SKM-1 (cell line): ENCODE data around the gene CFAP54.

Experiments
- DNase-seq: peaks from one replicate; lab custom pipeline; 2025; ENCODE audit not compliant: unreplicated experiment; lab: John Stamatoyannopoulos, UW

The CFAP54 gene

GRCh38 chr12:96879301-96879700, 389.9 kb downstream of the CFAP54 start:
- no peak for DNase-seq

DNA sequence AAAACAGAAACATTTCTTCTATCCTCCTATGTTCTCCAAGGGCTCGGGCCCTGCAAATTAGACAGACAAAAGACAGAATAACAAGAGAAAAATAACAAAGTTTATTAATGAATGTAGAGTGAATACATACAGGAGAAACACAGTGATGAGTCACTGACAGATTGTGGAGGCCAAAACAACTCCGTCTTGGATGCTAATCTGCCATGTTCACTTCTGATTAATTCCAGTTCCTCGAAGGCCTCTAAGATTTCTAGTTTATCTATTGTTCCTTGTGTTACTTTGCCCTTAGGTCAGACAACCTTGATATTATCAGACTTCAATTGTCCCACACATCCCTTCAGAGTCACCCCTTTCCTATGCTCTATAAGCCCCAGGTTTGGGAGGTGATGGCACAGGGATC, 390.8 kb downstream of the CFAP54 start:
- DNase-seq: no peak

- DNase-seq: no peak
Measured at GRCh38 chr12:96881608-96882007, 392.2 kb downstream of the CFAP54 start.

GRCh38 chr12:96882862-96883261, 393.5 kb downstream of the CFAP54 start:
- no peak for DNase-seq

DNA sequence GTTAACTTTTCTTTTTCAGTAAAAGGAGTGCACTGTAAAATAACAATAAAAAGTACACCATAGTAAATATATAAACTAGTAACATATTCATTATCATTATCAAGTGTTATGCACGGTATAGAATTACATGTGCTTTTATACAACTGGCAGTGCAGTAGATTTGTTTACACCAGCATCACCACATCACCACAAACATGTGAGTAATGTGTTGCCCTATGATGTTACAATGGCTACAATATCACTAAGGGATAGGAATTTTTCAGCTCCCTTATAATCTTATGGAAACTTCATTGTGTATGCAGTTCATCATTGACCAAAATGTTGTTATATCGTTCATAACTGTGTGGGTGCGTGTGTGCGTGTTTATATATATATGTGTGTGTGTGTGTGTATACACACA, 394.2 kb downstream of the CFAP54 start:
- no peak for DNase-seq

DNA sequence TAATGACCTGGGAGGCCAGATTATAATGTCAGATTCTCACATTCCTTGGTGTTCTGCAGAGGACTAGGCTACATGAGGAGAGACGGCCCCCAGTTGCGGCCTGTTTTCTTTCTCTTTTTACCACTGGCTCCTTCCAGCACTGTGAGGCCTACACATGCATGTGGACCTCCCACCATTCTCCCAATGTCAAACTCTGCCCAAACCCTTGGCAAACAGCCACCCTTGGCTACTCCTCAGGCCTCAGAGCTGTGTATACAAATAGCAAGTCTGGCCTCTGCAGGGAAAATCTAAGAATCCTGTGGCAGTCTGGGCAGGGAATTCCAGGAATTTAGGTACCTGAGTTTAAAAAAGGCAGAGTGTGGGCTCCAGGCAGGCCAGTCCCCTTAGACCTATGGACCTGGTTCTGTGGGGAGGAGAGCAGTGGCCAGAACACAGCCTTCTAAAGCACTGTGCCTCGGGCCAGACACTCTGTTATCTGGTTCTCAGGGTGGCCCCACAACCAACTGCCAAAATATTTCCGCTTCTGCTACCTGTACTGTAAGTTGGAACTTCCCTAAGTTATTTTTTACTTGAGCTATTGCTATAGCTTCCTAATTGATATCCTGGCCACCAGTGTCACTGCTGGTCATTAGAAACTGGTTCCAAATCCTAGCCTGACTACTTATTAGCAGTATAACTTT, 397.8 kb downstream of the CFAP54 start:
- DNase-seq: no peak

DNA sequence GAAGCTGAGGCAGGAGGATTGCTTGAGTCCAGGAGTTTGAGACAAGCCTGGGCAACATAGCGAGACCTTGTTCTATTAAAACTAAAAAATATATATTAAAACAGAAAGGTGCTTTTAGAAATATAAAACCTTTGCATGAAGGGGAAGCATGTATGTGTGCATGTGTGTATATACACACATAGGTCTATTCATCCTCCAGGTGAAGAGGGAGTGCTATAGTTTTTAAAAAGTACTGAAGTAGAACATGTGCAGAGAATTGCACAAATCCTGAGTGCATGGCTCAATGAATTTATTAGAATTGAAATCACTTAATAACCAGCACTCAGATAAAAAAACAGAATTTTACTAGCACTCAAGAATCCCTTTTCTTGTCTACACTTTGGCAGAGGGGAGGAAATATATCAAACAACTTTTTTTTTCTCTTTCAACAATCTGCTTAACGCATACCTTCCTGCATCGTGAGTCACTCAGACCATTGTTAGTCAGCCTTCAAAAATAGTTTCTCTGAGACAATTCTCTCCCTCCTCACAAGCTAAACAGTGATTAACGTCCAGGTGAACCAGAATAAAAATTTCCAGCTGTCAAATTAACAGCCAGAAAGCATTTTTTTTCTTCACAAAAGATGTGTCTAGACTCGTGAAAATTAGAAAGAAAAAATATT, 400.0 kb downstream of the CFAP54 start:
- no peak for DNase-seq

DNA sequence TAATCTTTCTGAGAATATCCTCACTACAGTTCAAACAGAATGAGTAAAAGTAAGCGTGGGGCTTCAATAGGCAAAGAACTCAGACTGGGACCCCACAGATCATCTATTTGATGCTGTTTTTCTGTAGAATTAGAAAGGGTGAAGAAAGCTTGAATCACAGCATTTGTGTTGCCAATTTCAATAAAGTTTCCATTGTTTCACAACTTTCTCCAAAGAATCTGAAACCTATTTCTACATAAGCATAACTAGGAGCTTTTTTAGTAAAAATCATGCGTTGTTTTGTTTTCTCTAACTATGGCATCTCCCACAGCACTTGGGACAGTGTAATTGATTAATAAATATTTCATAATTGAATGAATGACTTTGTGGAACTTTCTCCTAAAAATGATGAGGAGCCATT, 401.0 kb downstream of the CFAP54 start:
- no peak for DNase-seq

DNA sequence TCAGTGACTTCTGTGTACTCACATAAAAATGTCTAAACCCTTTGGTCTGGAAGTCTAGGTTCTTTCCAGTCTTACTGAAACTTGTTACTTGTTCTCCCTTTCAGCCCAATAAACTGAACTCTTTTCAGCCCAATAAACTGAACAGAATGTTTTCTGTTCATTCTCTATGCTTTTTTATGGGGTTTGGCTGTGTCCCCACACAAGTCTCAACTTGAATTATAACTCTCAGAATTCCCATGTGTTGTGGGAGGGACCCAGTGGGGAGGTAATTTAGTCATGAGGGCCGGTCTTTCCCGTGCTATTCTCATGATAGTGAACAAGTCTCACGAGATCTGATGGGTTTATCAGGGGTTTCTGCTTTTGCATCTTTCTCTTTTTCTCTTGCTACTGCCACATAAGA, 402.7 kb downstream of the CFAP54 start:
- DNase-seq: no peak

GRCh38 chr12:96897421-96897820, 408.0 kb downstream of the CFAP54 start:
- DNase-seq: no peak

DNA sequence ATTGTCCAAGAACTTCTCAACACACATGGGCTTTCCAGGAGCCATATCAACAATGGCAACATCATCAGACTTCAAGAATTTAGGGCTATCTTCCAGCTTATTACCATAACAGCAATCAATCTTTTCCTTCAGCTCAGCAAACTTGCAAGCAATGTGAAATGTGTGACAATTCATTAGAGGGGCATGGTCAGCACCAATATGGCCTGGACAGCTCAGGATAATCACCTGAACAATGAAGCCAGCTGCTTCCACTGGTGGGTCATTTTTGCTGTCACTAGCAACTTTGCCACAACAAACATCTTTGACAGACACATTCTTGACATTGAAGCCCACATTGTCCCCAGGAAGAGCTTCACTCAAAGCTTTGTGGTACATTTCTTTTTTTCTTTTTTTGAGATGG, 411.8 kb downstream of the CFAP54 start:
- no peak for DNase-seq

DNA sequence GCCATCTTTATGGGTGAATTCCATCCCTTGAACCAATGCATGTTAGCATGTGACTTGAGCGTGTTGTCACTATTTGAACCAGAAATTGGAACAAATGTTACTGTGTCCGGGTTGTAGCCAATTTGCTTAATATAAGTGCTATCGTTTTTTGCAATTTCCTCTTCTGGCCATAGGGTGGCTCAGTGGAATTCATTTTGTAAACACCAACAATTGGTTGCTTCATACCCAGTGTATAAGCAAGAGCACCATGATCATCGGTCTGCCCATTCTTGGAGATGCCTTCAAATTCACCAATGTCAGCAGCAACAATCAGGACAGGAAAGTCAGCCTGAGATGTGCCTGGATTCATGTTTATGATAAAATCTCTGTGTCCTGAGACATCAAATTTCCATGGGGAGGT, 412.7 kb downstream of the CFAP54 start:
- no peak for DNase-seq

DNA sequence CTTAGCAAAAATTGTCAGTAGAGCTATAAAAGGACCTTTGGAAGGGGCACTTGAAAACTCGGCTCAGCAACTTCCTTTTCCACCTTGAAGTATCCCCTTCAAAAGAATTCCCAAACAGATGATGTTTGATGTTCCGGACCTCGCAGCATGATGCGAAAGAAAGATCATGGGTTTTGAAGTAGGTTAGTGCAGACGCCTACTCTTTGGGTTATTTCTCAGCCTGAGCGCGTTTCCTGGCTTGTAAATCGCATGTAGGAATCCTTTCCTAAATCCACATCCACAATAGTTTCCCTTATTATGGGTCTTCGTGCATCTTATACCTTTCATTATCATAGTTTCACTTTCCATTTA, 417.1 kb downstream of the CFAP54 start:
- no peak for DNase-seq

GRCh38 chr12:96906849-96907670, 417.7 kb downstream of the CFAP54 start, which contains the start of gene NEDD1:
Gene NEDD1, plus strand, starts transcription at chr12:96907257. Its CDS starts 2,503 bp downstream, at chr12:96909760.
- DNase-seq: peak; percentile 1

DNA sequence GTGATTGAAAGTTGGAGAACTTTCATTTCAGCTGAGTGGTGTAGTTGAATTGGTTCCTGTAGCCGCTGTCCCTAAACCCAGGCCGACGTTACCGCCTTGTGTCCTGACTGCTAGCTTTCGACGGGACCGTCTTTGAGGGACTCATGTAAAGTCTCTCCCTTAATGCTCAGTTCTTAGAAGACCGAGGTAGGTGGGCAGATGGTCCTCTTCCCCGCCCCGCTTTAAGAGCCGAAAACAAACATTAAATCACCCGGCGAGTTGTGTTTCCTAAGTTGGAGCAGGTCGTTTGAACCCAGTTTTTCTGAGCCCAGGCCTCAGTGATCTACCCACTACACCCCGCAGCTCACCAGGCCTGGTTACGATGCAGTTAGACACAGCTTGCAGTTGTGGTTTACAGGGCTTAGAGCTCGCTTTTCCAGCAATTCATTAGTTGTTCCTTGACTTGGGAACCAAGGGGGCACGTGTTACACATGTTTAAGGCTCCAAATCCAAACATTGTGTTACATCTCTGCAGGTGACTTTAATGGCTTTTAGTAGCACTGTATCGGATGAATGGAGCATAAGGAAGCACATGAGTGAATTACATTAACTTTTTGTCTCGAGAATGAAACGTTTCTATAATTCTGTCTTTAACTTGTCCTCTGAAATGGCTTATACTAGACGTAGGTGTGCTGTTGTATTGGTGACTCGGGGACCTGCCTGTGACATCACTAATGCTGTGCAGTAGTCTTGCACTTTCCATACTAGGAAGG, 418.5 kb downstream of the CFAP54 start:
- no peak for DNase-seq

DNA sequence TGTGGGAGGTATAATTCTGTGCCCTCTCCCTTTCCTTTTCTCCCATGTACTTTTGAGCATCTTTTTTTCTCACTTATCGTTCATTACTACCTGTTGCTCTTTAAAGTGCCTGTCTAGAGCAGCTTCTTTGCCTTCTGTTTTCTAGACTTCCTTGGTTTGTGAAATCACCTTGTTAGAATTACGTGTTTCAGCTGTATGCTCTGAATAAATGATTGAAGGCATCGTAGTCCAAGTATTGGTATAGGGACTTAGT, 419.0 kb downstream of the CFAP54 start:
- DNase-seq: no peak

DNA sequence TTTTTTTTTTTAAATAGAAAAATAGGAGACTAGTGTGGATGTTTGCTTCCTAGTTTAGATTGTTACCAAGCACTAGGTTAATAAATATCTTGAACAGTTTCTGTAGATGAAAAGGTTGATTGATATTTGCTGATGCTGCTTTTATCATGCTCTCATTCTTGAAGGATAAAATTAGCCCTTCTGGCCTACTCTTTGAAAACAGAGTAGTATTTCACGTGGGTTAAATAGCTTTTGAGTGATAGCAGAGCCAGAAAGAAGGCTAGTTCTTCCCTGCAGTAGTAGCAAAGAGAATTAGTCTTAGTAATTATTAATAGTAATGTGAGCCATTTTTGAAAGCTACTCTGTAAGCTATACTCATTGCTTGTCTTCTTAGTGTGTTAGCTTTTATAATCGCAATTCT, 422.9 kb downstream of the CFAP54 start:
- DNase-seq: no peak

GRCh38 chr12:96912943-96913342, 423.6 kb downstream of the CFAP54 start:
- DNase-seq: no peak

DNA sequence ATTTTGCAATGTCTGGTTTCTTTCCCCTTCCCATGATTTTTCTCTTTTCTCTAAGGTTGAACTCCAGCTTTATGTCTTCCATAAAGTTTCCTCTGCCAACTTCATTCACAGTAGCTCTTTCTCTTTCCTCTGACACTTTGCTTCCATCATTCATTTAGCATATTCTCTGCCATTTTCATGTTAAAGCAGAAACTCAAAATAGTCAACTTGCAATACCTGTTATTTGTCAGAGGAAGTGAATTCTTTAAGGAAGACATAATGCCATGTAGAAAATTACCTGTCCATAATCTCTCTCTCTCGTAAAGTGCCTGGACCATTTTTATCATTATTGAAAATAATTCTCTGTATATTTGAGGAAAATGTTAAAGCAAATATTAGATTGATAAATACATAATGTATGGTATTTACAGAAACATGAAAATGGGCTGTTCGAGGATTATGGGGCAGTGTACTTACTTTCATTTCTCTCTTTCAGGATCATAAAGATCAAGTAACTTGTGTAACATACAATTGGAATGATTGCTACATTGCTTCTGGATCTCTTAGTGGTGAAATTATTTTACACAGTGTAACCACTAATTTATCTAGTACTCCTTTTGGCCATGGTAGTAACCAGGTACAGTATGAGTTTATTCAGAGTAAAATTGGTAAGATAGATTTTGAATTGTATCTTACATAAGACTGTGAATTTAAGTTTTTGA, 430.3 kb downstream of the CFAP54 start:
- DNase-seq: no peak
